Stimulated activated CD4-positive, alpha-beta T cell treated with anti-CD3 and anti-CD28 coated beads, Interleukin-12 subunit alpha, Interleukin-12 subunit beta, amount 100 ng/mL, for 4 hours (primary cell): ENCODE measurements around the gene SMARCD1.
A peak's percentile ranks its signal among the peaks of the same experiment; 100 is the strongest.

Experiments used
- DNase-seq: peaks from one replicate; pipeline ENCODE4 v3.0.0-alpha.2; 2020

Gene SMARCD1

DNA sequence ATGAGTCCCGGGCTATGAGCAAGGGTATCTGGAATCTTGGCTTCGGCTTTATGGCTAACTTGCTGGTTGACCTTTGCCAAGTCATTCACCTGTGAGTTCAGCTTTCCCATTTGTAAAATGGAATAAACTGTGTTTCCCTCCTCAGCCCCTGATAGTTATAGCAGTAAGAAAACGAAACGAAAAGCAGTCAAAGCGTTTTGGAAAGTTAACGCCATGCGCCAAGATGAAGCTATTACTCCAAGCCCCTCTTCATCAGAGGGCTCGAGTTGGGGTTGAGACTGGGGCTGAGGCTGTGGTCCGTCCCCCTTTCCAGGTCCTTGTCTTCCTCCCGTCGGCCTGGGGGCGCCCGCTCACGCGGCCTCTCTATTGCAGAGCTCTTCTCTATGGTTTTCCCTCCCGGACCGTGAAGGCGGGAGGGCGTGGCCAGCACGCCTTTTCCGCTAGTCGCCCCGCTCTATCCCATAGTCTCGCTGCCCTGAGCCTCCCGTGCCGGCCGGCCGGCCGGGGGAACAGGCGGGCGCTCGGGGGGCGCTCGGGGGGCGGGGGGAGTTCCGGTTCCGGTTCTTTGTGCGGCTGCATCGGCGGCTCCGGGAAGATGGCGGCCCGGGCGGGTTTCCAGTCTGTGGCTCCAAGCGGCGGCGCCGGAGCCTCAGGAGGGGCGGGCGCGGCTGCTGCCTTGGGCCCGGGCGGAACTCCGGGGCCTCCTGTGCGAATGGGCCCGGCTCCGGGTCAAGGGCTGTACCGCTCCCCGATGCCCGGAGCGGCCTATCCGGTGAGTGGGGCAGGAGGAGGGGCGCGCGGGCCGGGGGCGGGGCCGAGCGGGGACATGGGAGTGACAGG is at the start of gene SMARCD1:
Gene SMARCD1, plus strand, starts transcription at position 568 of the 840 bp plus-strand sequence. Its CDS starts 28 bp downstream, at position 596.
- DNase-seq, result peak; percentile 84

GRCh38 chr12:50038336-50038735 is 46.8 kb upstream of the SMARCD1 start:
- DNase-seq, result no peak

GRCh38 chr12:50039151-50039835 is 45.8 kb upstream of the SMARCD1 start:
- DNase-seq, result peak; percentile 93

- DNase-seq, result no peak
These were observed 44.5 kb upstream of the SMARCD1 start for GRCh38 chr12:50040657-50041056.

DNA sequence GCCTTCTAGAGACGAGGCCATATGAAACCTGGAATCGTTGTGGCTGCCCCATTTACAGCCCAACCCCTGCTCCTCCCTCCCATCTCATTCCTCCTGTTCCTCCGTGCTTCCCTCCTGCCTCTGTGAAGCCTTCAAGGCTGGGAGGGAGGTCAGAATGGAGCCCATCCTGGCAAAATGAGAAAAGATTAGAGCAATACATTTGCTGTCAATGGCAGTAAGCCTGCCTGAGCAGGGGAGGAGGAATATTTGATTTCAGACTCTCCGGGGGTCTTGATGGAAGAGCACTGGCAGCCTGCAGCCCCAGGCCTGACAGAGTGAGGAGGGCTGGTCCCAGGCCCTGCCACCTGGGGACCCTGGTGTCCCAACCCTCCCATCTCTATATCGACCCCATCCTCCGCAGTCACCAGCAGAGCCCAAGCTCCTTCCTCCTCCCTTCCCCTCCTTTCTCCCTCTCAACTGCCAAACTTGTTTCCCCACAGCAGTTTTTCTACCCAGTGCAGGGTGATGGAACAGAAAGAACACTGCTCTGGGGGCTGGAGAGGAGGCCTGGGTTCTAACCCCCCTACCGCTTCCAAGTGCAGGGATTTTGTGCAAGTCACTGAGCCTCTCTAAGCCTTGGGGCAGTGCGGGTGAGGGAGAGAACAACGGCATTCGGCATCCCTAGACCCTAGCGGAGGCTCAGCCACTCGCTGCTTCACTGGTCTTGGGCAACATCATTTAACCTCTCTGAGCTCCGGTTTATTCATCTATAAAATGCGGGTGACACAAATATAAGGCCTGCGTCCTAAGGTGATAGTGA is 43.9 kb upstream of the SMARCD1 start:
- no peak for DNase-seq

GRCh38 chr12:50041962-50042361 is 43.2 kb upstream of the SMARCD1 start:
- DNase-seq, result no peak

DNA sequence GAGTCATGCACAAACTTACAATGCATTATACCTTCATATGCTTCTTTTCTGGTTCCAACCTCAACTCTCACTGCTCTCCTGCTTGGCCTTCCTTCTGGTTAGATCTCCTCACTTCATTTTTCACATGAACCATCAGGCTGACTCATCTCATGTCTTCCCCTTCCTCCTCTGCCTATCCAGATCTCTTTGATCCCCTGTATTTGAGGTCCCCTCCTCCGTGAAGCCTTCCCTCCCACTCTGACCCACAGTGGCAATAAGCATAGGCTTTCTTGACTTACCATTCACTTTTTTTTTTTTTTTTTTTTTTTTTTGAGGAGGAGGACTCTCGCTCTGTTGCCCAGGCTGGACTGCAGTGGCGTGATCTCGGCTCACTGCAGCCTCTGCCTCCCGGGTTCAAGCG is 42.4 kb upstream of the SMARCD1 start:
- DNase-seq, result no peak

- DNase-seq, result no peak
These were observed 41.8 kb upstream of the SMARCD1 start for GRCh38 chr12:50043308-50043707.

DNA sequence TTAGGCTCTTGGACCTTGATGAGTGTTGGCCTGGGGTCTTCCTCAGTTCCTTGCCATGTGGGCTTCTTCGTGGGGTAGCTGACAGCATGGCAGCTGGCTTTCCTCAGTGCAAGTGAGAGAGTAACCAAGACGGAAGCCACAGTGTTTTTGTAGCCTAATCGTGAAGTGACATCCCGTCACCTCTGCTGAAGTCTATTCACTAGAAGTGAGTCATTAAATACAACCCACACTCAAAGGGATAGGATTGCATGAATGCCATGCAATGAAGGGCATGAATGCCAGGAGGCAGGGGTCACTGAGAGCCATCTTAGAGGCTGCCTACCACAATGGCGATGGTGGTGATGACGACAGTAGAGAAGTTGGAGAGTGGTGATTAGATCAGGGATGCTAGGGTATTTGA is 41.3 kb upstream of the SMARCD1 start:
- DNase-seq, result no peak

DNA sequence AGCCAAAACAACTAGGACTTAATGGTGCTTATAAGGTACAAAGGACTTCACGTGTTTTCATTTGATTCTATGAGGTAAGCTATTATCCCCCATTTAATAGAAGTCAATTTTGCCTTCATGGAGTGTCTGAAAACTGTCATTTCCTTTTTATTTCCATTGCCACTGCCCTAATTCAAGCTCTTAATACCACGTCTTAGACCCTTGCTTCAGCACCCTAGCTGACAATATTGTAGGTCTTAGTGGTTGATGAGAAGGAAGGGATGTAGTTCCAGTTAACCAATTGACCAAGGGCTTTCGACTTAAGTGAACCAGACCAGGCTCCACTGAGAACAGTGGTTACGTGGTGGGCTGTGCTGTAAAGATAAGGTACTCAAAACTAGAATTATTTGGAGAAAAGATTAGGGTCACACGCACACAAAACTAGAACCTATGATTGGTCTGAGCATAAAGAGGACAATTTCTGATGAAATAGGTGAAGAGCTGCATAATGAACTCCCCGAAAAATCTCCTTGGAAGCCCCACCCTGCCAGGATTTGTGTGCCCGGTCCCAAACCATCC is 37.4 kb upstream of the SMARCD1 start:
- no peak for DNase-seq

GRCh38 chr12:50049254-50050118 is 35.7 kb upstream of the SMARCD1 start:
- no peak for DNase-seq

GRCh38 chr12:50050119-50050385 is 35.1 kb upstream of the SMARCD1 start:
- DNase-seq, result no peak

DNA sequence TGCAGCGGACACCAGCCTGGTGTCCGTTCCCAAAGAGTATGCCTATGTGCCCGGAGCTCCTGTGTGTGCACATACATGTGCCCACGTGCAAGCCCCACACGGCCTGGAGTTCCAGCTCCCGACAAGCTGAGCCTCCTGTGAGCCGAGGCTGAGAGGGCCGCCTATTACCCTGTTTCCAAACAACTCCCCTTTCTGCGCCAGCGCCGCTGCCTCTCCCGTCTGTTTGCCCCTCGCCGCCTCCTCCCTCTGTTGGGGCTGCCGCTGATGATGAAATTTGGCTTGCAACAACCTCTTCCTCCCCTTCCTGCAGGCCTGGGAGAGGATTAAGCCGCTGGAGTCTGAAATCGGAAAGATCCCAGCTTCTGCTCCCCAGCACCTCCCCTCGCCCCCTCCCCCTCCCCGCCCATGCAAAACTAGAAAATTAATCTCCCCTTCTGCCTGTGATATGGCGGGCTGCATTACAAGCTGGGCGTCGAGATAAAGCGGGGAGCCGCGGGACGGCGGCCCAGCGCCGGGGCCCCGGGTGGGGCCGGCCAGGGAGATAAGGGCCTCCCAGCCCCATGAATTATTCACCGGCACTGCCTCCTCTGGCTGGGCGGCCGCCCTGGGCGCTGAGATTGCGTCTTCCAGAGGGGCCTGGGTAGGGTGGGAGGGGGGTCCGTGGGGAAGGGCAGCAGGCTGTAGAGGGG is 34.6 kb upstream of the SMARCD1 start:
- DNase-seq, result no peak

DNA sequence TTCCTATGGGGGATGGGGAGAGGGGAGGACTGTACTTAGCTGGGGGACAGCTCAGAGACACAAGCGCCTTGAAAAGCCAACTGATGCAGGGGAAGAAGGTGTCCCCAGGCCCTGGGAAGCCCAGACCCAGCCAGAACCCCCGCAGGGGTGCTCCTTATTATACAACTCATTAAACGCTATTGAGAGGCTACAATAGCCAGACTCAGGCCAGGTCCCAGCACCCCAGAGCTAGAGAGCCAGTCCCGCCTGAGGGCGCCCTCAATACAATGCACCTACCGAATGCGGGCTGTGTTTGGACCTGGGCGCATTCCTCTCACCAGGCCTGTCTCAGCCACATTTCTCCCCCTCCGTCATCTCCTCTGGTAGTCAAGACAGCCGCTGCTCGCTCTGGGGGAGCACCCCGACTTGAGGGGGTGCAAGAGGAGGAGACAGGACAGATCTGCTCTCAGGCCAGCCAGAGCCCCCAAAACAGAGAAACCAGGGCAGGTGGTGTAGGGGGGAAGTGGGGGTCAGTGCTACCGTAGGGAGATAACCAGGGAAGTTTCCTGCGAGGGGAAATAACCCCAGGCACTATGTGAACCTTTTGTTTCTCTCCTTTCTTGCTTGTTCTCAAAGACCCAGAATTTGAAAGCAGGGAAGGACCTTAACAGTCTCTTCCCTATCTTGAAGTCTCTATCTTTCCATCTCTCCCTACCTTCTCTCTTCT is 33.9 kb upstream of the SMARCD1 start:
- no peak for DNase-seq

GRCh38 chr12:50052544-50052943 is 32.6 kb upstream of the SMARCD1 start:
- no peak for DNase-seq

GRCh38 chr12:50052964-50053363 is 32.2 kb upstream of the SMARCD1 start:
- no peak for DNase-seq

- no peak for DNase-seq
These were observed 31.6 kb upstream of the SMARCD1 start for GRCh38 chr12:50053583-50053982.

GRCh38 chr12:50055831-50056638 is 29.1 kb upstream of the SMARCD1 start:
- DNase-seq, result peak; percentile 60

DNA sequence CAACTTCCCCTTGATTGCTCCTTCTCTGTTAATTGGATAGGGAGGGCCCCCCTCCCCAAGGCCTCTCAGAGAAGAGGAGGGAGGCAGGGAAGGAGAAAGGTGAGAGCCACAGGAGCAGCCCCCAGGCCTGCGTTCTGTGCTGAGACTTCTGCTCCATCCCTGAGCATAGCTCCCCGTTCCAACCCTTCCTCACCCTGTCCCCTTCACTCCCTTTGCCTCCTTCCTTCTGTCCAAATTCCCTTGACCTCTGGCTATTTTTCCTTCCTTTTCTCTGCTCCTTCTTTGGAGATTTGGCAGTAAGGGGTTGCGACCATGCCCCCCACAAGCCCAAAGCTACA is 28.5 kb upstream of the SMARCD1 start:
- no peak for DNase-seq
